Activated CD8-positive, alpha-beta T cell treated with anti-CD3 and anti-CD28 coated beads for 36 hours (primary cell): ENCODE data around the gene RIMKLB. TPM values are rescaled to one million over a fixed set of nuclear protein-coding genes. Genes with fewer than 3 reads are reported as not detected.

Source experiments
- ATAC-seq: fragments of 200-7000 bp; cut with Tn5 transposase; one replicate; pipeline ENCODE4 v1.10.0; 2021; ENCODE audit warnings: mild to moderate bottlenecking, moderate library complexity
- CTCF ChIA-PET: fragments of 350-600 bp; sonication (Branson Sonifier 250); formaldehyde crosslinking; loops from one replicate; lab custom pipeline; 2021; ENCODE audit warnings: antibody characterized with exemption; lab: Charles Lee
- POLR2A ChIA-PET: fragments of 350-600 bp; sonication (Branson Sonifier 250); formaldehyde crosslinking; loops from one replicate; lab custom pipeline; 2021; ENCODE audit warnings: antibody characterized with exemption; lab: Charles Lee
- DNase-seq: peaks from one replicate; pipeline ENCODE4 v3.0.0-alpha.2; 2020
- H3K27ac Mint-ChIP-seq: one replicate; pipeline ENCODE4 v1.8.0; 2021; ENCODE audit warnings: mild to moderate bottlenecking, mixed read lengths
- H3K27me3 Mint-ChIP-seq: one replicate; pipeline ENCODE4 v1.8.0; 2021; ENCODE audit warnings: mixed read lengths
- H3K36me3 Mint-ChIP-seq: one replicate; pipeline ENCODE4 v1.8.0; 2021; ENCODE audit warnings: low read depth, mixed read lengths
- H3K4me1 Mint-ChIP-seq: one replicate; pipeline ENCODE4 v1.8.0; 2021; ENCODE audit warnings: low read depth, mixed read lengths
- H3K4me3 Mint-ChIP-seq: one replicate; pipeline ENCODE4 v1.8.0; 2021; ENCODE audit warnings: mild to moderate bottlenecking, moderate library complexity, mixed read lengths
- H3K9me3 Mint-ChIP-seq: one replicate; pipeline ENCODE4 v1.8.0; 2021; ENCODE audit warnings: mixed read lengths
- CTCF ChIP-seq: fragments of 200-600 bp; IDR thresholded peaks from one replicate; pipeline ENCODE4 v1.8.0; 2022; ENCODE audit warnings: antibody characterized with exemption, mild to moderate bottlenecking
- intact Hi-C: fragments of 100-400 bp; cut with micrococcal nuclease; formaldehyde crosslinking; loops from one replicate; pipeline ENCODE4 v1.10.0; 2022
- total RNA-seq, 2 experiments: library from RNA; stranded (reverse); gene quantifications; one replicate each; pipeline ENCODE4 v1.2.3, GENCODE V29; 2021

The RIMKLB gene, protein sequence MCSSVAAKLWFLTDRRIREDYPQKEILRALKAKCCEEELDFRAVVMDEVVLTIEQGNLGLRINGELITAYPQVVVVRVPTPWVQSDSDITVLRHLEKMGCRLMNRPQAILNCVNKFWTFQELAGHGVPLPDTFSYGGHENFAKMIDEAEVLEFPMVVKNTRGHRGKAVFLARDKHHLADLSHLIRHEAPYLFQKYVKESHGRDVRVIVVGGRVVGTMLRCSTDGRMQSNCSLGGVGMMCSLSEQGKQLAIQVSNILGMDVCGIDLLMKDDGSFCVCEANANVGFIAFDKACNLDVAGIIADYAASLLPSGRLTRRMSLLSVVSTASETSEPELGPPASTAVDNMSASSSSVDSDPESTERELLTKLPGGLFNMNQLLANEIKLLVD
- total RNA-seq: 1 to 10 TPM; 7.7 to 8.6 TPM

DNA sequence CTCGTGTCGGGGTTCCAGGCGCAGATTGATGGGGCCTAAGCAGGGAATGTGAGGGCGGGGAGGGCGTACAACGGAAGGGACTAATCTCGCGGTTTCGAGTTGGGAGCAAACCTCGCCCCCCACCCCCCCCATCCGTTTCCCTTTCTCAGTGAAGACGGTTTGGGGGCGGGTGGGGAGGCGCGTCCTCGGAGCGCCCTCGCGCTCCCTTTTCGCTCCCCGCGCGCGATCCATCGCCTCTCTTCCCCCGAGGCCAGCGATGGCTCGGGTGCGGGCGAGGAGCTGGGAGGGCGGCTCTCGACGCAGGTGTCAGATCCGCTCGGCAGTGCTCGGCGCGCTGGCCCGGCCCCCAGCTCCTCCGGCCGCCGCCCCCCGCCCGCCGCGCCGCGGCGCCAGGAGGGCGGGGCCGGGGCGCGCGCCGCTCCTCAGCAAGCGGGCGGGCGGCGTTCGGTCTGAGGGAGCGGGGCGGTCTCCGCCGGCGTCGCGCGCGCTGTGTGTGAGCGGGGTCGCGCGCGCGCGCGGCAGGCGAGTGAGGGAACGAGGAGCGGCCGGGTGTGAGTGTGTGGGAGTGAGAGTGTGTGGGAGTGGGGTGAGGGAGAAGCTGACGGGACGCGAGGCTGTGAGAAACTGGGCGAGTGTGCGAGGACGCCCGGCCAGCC lies at the start of gene RIMKLB:
RIMKLB (plus strand) TSS at position 516 of the 656 bp plus-strand sequence. CDS start 15,876 bp downstream, outside the sequence.
- peak; percentile 91 for ATAC-seq
- peak; percentile 76 for DNase-seq
- Mint-ChIP-seq H3K27ac (peak within 1 kb of the TSS; percentile 90), H3K9me3 (no peaks in the 10 kb centered on the region), H3K4me3 (peak within 1 kb of the TSS; percentile 88), H3K36me3 (no peaks in the 10 kb centered on the region), H3K27me3 (peaks cover 2% of the 10 kb centered on the region), H3K4me1 (peaks cover 27% of the 10 kb centered on the region)
- TF ChIP-seq CTCF: no peak
- ChIA-PET POLR2A (interaction anchor here (1.0 kb wide), 1 partner anchor 46 kb away, joined by 3 read pairs; no protein-coding TSS in a partner anchor), CTCF (interaction anchor here (1.6 kb wide), 1 partner anchor 352 kb away, joined by 4 read pairs; no protein-coding TSS in a partner anchor)
- intact Hi-C loops: no loop called here

DNA sequence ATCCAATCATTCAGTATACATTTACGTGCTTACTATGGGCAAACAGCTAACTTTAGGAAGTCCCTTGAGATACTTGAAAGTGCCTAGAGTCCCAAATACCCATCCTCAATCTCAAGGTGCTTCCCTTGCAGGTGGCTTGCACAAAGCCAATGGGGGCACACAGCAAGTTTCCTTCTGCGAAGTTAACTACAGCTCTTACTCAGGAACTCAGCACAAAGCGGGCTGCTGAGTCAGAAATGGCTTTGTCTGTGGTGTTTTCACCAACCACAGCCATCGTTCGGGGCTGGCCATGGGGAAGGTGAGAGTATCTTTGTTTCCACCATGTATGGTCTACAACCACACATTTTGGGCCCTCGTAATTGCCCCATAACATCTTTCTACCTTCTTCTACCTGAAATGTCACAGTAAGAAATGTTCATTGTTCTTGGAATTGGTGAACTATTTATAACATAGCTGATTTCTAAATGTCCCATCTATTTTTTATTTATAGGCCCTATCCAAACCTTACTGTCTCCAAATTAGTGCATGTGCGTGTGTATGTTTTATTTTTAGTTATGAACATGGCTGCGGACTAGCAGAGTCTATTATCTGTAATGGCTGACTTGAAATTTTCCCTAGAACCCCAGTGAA lies 49.1 kb upstream of the RIMKLB start:
- ATAC-seq (peak; percentile 76), DNase-seq (peak; percentile 94)
- ChIA-PET CTCF (interaction anchor here (0.9 to 3.3 kb wide), 14 partner anchors 9 to 401 kb away, joined by 3 to 21 read pairs (median 4); partner anchors contain the start of gene M6PR), POLR2A (interaction anchor here (0.6 to 1.5 kb wide), 3 partner anchors 19 to 301 kb away, joined by 3 to 4 read pairs (median 3); partner anchors contain the start of gene M6PR)
- TF ChIP-seq CTCF: no peak
- Mint-ChIP-seq H3K36me3 (no peaks in the 10 kb centered on the region), H3K27me3 (peaks cover 10% of the 10 kb centered on the region), H3K4me3 (no peak overlapping the region), H3K9me3 (peaks cover 1% of the 10 kb centered on the region), H3K4me1 (peaks cover 56% of the 10 kb centered on the region), H3K27ac (peak overlapping the region; percentile 66)
- intact Hi-C loops: loop anchor here (2.0 kb wide), 1 partner anchor 156 kb away; no protein-coding TSS in a partner anchor

- H3K4me3 Mint-ChIP-seq: no peak overlapping the region
- H3K9me3 Mint-ChIP-seq: no peaks in the 10 kb centered on the region
- no peak for TF ChIP-seq CTCF
- H3K4me1 Mint-ChIP-seq: no peaks in the 10 kb centered on the region
- intact Hi-C loops: loop anchor here (10.0 kb wide), 1 partner anchor 389 kb away; no protein-coding TSS in a partner anchor
- H3K27me3 Mint-ChIP-seq: peaks cover 6% of the 10 kb centered on the region
- ATAC-seq (no peak), DNase-seq (no peak)
- CTCF ChIA-PET: interaction anchor here (0.6 to 3.4 kb wide), 6 partner anchors 27 to 385 kb away, joined by 3 to 23 read pairs (median 4); no protein-coding TSS in a partner anchor
- H3K36me3 Mint-ChIP-seq: no peaks in the 10 kb centered on the region
- no peak overlapping the region for H3K27ac Mint-ChIP-seq
- POLR2A ChIA-PET: no interaction called here
Observed at GRCh38 chr12:8655421-8655820, 42.4 kb upstream of the RIMKLB start.

GRCh38 chr12:8658346-8658745 lies 39.4 kb upstream of the RIMKLB start:
- no peak for TF ChIP-seq CTCF
- no peak overlapping the region for H3K27ac Mint-ChIP-seq
- POLR2A ChIA-PET: no interaction called here
- no peaks in the 10 kb centered on the region for H3K4me1 Mint-ChIP-seq
- no peaks in the 10 kb centered on the region for H3K36me3 Mint-ChIP-seq
- no peak overlapping the region for H3K4me3 Mint-ChIP-seq
- intact Hi-C loops: loop anchor here (10.0 kb wide), 1 partner anchor 386 kb away; no protein-coding TSS in a partner anchor
- CTCF ChIA-PET: interaction anchor here (0.8 to 3.4 kb wide), 11 partner anchors 10 to 391 kb away, joined by 3 to 25 read pairs (median 6); no protein-coding TSS in a partner anchor
- ATAC-seq: no peak
- H3K9me3 Mint-ChIP-seq: no peaks in the 10 kb centered on the region
- DNase-seq: no peak
- peaks cover 4% of the 10 kb centered on the region for H3K27me3 Mint-ChIP-seq
